ENCODE data around the gene ARMS2.

The ARMS2 gene

GRCh38 chr10:122494833-122495232 lies 40.4 kb downstream of the ARMS2 start:
- peak; percentile 77 for DNase-seq (ENCODE audit: low read depth)

GRCh38 chr10:122495406-122496340 lies 41.2 kb downstream of the ARMS2 start:
- peak; percentile 33 for DNase-seq (ENCODE audit: low read depth)

GRCh38 chr10:122497241-122497640 lies 42.8 kb downstream of the ARMS2 start:
- no peak for DNase-seq (ENCODE audit: low read depth)

GRCh38 chr10:122498521-122498920 lies 44.1 kb downstream of the ARMS2 start:
- no peak for DNase-seq (ENCODE audit: low read depth)

- no peak for DNase-seq (ENCODE audit: low read depth)
These were observed 44.6 kb downstream of the ARMS2 start for GRCh38 chr10:122499012-122499411.

GRCh38 chr10:122499491-122499941 lies 45.1 kb downstream of the ARMS2 start:
- peak; percentile 63 for DNase-seq (ENCODE audit: low read depth)

- no peak for DNase-seq (ENCODE audit: low read depth)
These were observed 45.7 kb downstream of the ARMS2 start for GRCh38 chr10:122500194-122500593.

GRCh38 chr10:122500726-122501125 lies 46.3 kb downstream of the ARMS2 start:
- DNase-seq (ENCODE audit: low read depth), result no peak

GRCh38 chr10:122503012-122503411 lies 48.6 kb downstream of the ARMS2 start:
- DNase-seq (ENCODE audit: low read depth), result no peak

- DNase-seq (ENCODE audit: low read depth), result no peak
These were observed 49.6 kb downstream of the ARMS2 start for GRCh38 chr10:122503886-122504609.

- DNase-seq (ENCODE audit: low read depth), result peak; percentile 80
These were observed 50.1 kb downstream of the ARMS2 start for GRCh38 chr10:122504610-122504950.

GRCh38 chr10:122505011-122505410 lies 50.6 kb downstream of the ARMS2 start:
- DNase-seq (ENCODE audit: low read depth), result no peak

- DNase-seq (ENCODE audit: low read depth), result no peak
These were observed 51.6 kb downstream of the ARMS2 start for GRCh38 chr10:122505885-122506645.
